ENCODE measurements around the gene HACD4. TPM values are rescaled to one million over a fixed set of nuclear protein-coding genes. Genes with fewer than 3 reads are reported as not detected.
A peak's percentile ranks its signal among the peaks of the same experiment; 100 is the strongest.
"Not testable (repeated sequence)": the region's sequence is repeated elsewhere in the genome, so short reads cannot be mapped to it uniquely, and the experiment has no call there.

HACD4 gene
- total and polyA plus RNA-seq, 5 donors = 0.34 to 1.7 (median 0.99) TPM

DNA sequence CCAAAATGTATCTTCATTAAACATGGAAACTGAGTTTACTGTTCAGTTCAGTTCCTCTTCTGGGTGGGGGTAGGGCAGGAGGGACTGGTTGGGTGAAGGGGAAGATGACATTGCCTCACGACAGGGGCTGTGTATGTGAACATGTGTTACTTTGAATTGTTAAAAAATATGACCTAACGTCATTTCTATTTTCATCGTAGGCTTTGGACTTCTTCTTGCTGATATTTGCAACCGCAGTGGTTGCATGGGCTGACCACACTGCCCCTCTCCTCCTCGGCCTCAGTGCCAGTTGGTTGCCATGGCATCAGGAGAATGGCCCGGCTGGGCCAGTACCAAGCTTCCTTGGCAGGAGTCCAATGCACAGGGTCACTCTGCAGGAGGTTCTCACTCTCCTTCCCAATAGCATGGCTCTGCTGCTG, 41.5 kb downstream of the HACD4 start:
- H3K4me1 ChIP-seq (ENCODE audit: control insufficient read depth, insufficient read depth, low read length) = no peaks in the 10 kb centered on the region
- H3K4me3 ChIP-seq (ENCODE audit: low read length) = no peak overlapping the region
- intact Hi-C loops (cut with DNase I) = no loop called here
- no peak overlapping the region for H3K27ac ChIP-seq (ENCODE audit: low read length)
- 61% methylated on average over 6 of the region's 6 CpGs for WGBS
- no peaks in the 10 kb centered on the region for H3K9me3 ChIP-seq (ENCODE audit: control insufficient read depth, low read length)
- DNase-seq = peak; percentile 29 to 68 (median 64)
- ATAC-seq = peak; percentile 63 to 73
- H3K27me3 ChIP-seq (ENCODE audit: control insufficient read depth, insufficient read depth) = no peaks in the 10 kb centered on the region

DNA sequence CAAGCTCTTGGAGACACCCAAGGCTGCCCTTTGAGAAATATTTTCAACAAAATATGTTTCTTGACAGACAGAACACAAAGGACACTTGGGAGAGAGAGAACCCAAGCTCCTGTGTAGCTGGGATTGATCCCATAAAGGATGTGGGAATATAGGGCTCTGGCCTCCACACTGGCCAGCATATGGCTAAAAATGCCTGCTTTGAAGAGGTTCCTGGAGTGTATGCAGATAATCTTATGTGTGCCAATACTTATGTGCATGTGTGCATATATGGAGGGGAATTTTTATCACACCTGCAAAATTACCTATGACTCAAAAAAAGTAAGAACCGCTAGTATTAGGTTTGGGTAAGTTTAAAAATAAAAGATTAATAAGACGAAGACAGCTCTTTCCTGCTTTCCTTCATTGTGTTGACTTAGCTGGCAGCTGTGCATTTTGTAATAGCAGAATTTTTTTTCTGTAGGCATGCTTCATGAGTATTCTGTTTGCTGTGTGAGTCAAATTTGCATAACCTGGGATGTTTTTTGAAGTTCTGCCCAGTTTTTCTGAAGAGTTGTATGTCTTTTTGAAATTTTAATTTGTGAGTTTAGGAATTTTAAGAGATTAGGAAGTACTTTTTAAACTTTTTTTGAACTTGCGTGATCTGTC, 42.6 kb downstream of the HACD4 start:
- no peak overlapping the region for H3K4me3 ChIP-seq (ENCODE audit: low read length)
- ATAC-seq (no peak), DNase-seq (no peak)
- intact Hi-C loops (cut with DNase I) = no loop called here
- no peaks in the 10 kb centered on the region for H3K4me1 ChIP-seq (ENCODE audit: control insufficient read depth, insufficient read depth, low read length)
- WGBS = 56% methylated on average over 3 of the region's 3 CpGs
- H3K27me3 ChIP-seq (ENCODE audit: control insufficient read depth, insufficient read depth) = no peaks in the 10 kb centered on the region
- no peak overlapping the region for H3K27ac ChIP-seq (ENCODE audit: low read length)
- H3K9me3 ChIP-seq (ENCODE audit: control insufficient read depth, low read length) = no peaks in the 10 kb centered on the region

- ATAC-seq = no peak
- no peak overlapping the region for H3K4me3 ChIP-seq (ENCODE audit: low read length)
- intact Hi-C loops (cut with DNase I) = no loop called here
- DNase-seq = no peak
- H3K27me3 ChIP-seq (ENCODE audit: control insufficient read depth, insufficient read depth) = no peaks in the 10 kb centered on the region
- no peaks in the 10 kb centered on the region for H3K4me1 ChIP-seq (ENCODE audit: control insufficient read depth, insufficient read depth, low read length)
- no peaks in the 10 kb centered on the region for H3K9me3 ChIP-seq (ENCODE audit: control insufficient read depth, low read length)
- 93% methylated on average over 3 of the region's 3 CpGs for WGBS
- H3K27ac ChIP-seq (ENCODE audit: low read length) = no peak overlapping the region
These were observed 43.4 kb downstream of the HACD4 start for GRCh38 chr9:20988061-20988460.

DNA sequence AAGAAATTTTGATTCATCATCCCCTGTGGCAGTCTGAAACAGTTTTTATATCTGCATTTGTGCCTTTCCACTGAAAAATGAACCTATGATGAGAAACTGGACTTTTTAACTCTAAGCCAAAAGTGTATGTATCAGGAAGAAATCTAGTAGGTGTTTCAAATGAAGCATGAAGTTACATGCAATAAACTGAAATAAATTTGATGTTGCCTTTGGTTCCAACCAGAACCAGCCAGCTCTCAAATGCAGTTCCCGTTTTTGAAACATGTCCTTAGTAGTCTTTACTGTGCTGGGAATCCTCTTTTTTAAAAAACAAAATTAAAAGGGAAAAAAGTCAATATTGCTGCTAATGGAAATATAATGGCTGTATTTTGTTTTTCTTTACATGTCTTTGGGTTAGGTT, 43.9 kb downstream of the HACD4 start:
- DNase-seq (no peak), ATAC-seq (no peak)
- Histone ChIP-seq H3K9me3 (ENCODE audit: control insufficient read depth, low read length) (no peaks in the 10 kb centered on the region), H3K4me1 (ENCODE audit: control insufficient read depth, insufficient read depth, low read length) (no peaks in the 10 kb centered on the region), H3K27me3 (ENCODE audit: control insufficient read depth, insufficient read depth) (no peaks in the 10 kb centered on the region), H3K27ac (ENCODE audit: low read length) (no peak overlapping the region), H3K4me3 (ENCODE audit: low read length) (no peak overlapping the region)
- intact Hi-C loops (cut with DNase I) = no loop called here
- 92% methylated on average over 1 of the region's 1 CpG for WGBS

GRCh38 chr9:20985851-20986600, 45.4 kb downstream of the HACD4 start:
- H3K4me1 ChIP-seq (ENCODE audit: control insufficient read depth, insufficient read depth, low read length) = peaks cover 2% of the 10 kb centered on the region
- H3K27me3 ChIP-seq (ENCODE audit: control insufficient read depth, insufficient read depth) = no peaks in the 10 kb centered on the region
- ATAC-seq (no peak), DNase-seq (no peak)
- H3K4me3 ChIP-seq (ENCODE audit: low read length) = no peak overlapping the region
- no peaks in the 10 kb centered on the region for H3K9me3 ChIP-seq (ENCODE audit: control insufficient read depth, low read length)
- WGBS = 95% methylated on average over 6 of the region's 6 CpGs
- H3K27ac ChIP-seq (ENCODE audit: low read length) = no peak overlapping the region
- intact Hi-C loops (cut with DNase I) = no loop called here

DNA sequence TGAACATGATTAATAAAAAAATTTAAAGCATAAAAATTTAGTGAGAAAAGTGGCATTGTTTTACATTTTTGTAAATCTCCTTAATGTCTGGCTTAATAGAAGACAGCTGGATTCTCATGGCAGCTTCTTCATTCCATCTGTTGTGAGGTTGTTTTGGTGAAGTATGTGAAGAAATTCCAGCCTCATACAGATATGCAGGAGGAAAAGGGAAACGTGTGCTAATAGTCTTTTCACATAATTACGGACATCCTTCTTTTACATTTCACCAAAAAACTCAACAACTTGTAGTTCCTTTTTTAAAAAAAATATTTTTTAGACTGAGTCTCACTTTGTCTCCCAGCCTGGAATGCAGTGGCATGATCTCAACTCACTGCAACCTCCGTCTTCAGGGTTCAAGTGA, 46.9 kb downstream of the HACD4 start:
- 63% methylated on average over 3 of the region's 3 CpGs for WGBS
- H3K27me3 ChIP-seq (ENCODE audit: control insufficient read depth, insufficient read depth) = no peaks in the 10 kb centered on the region

GRCh38 chr9:20981486-20981885, 50.0 kb downstream of the HACD4 start:
- ATAC-seq (peak in 1 of 2 donors; percentile 76), DNase-seq (no peak)
- Histone ChIP-seq H3K4me1 (ENCODE audit: control insufficient read depth, insufficient read depth, low read length) (peaks cover 2% of the 10 kb centered on the region), H3K27ac (ENCODE audit: low read length) (no peak overlapping the region), H3K27me3 (ENCODE audit: control insufficient read depth, insufficient read depth) (no peaks in the 10 kb centered on the region), H3K4me3 (ENCODE audit: low read length) (no peak overlapping the region), H3K9me3 (ENCODE audit: control insufficient read depth, low read length) (no peaks in the 10 kb centered on the region)
- WGBS = 26% methylated on average over 2 of the region's 2 CpGs
- intact Hi-C loops (cut with DNase I) = no loop called here

More for the DNA sequence above, 46.9 kb downstream of the HACD4 start:
- intact Hi-C loops (cut with DNase I) = no loop called here
- DNase-seq = no peak
- Histone ChIP-seq H3K27ac (ENCODE audit: low read length) (no peak overlapping the region), H3K9me3 (ENCODE audit: control insufficient read depth, low read length) (no peaks in the 10 kb centered on the region), H3K4me3 (ENCODE audit: low read length) (no peak overlapping the region), H3K4me1 (ENCODE audit: control insufficient read depth, insufficient read depth, low read length) (peaks cover 2% of the 10 kb centered on the region)
- no peak for ATAC-seq

GRCh38 chr9:20980832-20981455, 50.5 kb downstream of the HACD4 start:
- H3K4me3 ChIP-seq (ENCODE audit: low read length) = no peak overlapping the region
- ATAC-seq = peak; percentile 50 to 55
- H3K4me1 ChIP-seq (ENCODE audit: control insufficient read depth, insufficient read depth, low read length) = peaks cover 2% of the 10 kb centered on the region
- no peaks in the 10 kb centered on the region for H3K9me3 ChIP-seq (ENCODE audit: control insufficient read depth, low read length)
- H3K27ac ChIP-seq (ENCODE audit: low read length) = no peak overlapping the region
- no peaks in the 10 kb centered on the region for H3K27me3 ChIP-seq (ENCODE audit: control insufficient read depth, insufficient read depth)
- WGBS = 41% methylated on average over 3 of the region's 3 CpGs
- intact Hi-C loops (cut with DNase I) = no loop called here
- DNase-seq = no peak

DNA sequence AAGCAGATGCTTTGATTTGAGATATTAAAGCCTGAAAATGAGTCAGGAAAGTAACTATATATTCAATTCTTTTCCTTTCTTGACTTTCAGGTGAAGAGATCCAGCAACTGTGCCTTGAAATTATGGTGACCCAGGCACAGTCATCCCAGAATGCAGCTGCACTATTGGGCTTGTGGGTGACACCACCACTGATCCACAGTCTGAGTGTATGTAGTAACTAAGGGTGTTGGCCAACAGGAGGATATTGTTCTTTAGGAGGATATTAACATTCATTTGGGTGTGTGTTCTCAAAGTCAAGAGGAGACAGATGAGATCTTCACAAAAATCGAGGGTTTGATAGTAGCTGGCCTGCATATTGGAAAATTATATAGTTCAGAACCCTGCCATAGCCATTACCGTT, 53.2 kb downstream of the HACD4 start:
- Histone ChIP-seq H3K27ac (ENCODE audit: low read length) (no peak overlapping the region), H3K27me3 (ENCODE audit: control insufficient read depth, insufficient read depth) (no peaks in the 10 kb centered on the region), H3K9me3 (ENCODE audit: control insufficient read depth, low read length) (no peaks in the 10 kb centered on the region), H3K4me3 (ENCODE audit: low read length) (no peak overlapping the region), H3K4me1 (ENCODE audit: control insufficient read depth, insufficient read depth, low read length) (peaks cover 2% of the 10 kb centered on the region)
- intact Hi-C loops (cut with DNase I) = no loop called here
- no peak for DNase-seq
- 91% methylated on average over 2 of the region's 2 CpGs for WGBS
- ATAC-seq = no peak

GRCh38 chr9:20974191-20974938, 57.1 kb downstream of the HACD4 start:
- WGBS = 58% methylated on average over 2 of the region's 2 CpGs
- H3K27me3 ChIP-seq (ENCODE audit: control insufficient read depth, insufficient read depth); ATAC-seq; intact Hi-C loops (cut with DNase I); DNase-seq; H3K27ac ChIP-seq (ENCODE audit: low read length); H3K4me1 ChIP-seq (ENCODE audit: control insufficient read depth, insufficient read depth, low read length); H3K4me3 ChIP-seq (ENCODE audit: low read length); H3K9me3 ChIP-seq (ENCODE audit: control insufficient read depth, low read length): not testable (repeated sequence)

Measured in right cardiac atrium (tissue), 5 donors.